Right renal cortex interstitium (tissue), 3 donors: ENCODE results near the gene CEP152. TPM values are rescaled to one million over a fixed set of nuclear protein-coding genes. Genes with fewer than 3 reads are reported as not detected.
"Not testable (repeated sequence)": the region's sequence is repeated elsewhere in the genome, so short reads cannot be mapped to it uniquely, and the experiment has no call there.

Source experiments
- DNase-seq, 3 donors: peaks; one replicate each; pipeline ENCODE4 v3.0.0-alpha.2; 2013; ENCODE audit warnings: low read depth in 3 of 3, low spot score in 2 of 3
- polyA plus RNA-seq, 3 donors: library from polyadenylated mRNA; unstranded; fragments of 120-200 nt; gene quantifications; one replicate each; pipeline ENCODE4 v1.2.1, GENCODE V29; 2013; ENCODE audit not compliant: insufficient read length in 3 of 3

Gene CEP152
- polyA plus RNA-seq = 1 to 10 TPM; 5.8 to 7.1 (median 6.5) TPM

- DNase-seq = peak; percentile 94 to 98 (median 97)
These were observed at the start of gene CEP152 for GRCh38 chr15:48810414-48811324. Gene CEP152 (minus strand): TSS chr15:48811069. CDS start chr15:48805649, 5,420 bp downstream.

- no peak for DNase-seq
These were observed 48.6 kb upstream of the CEP152 start for GRCh38 chr15:48859426-48859825.

GRCh38 chr15:48858401-48858800, 47.5 kb upstream of the CEP152 start:
- no peak for DNase-seq

- no peak for DNase-seq
These were observed 46.1 kb upstream of the CEP152 start for GRCh38 chr15:48856942-48857341.

- DNase-seq = peak; percentile 42 to 58 (median 53)
These were observed 44.9 kb upstream of the CEP152 start for GRCh38 chr15:48855501-48856440.

GRCh38 chr15:48854434-48854833, 43.6 kb upstream of the CEP152 start:
- not testable (repeated sequence) for DNase-seq

GRCh38 chr15:48851956-48852355, 41.1 kb upstream of the CEP152 start:
- DNase-seq = no peak

- no peak for DNase-seq
These were observed 39.8 kb upstream of the CEP152 start for GRCh38 chr15:48850648-48851047.

- no peak for DNase-seq
These were observed 34.3 kb upstream of the CEP152 start for GRCh38 chr15:48845123-48845522.

- DNase-seq = no peak
These were observed 31.6 kb upstream of the CEP152 start for GRCh38 chr15:48842501-48842900.

GRCh38 chr15:48834756-48835155, 23.9 kb upstream of the CEP152 start:
- DNase-seq = no peak

- DNase-seq = no peak
These were observed 22.8 kb upstream of the CEP152 start for GRCh38 chr15:48833526-48834239.

GRCh38 chr15:48832648-48833047, 21.8 kb upstream of the CEP152 start:
- no peak for DNase-seq

- no peak for DNase-seq
These were observed 18.0 kb upstream of the CEP152 start for GRCh38 chr15:48828906-48829305.

GRCh38 chr15:48828471-48828870, 17.6 kb upstream of the CEP152 start:
- no peak for DNase-seq

- DNase-seq = no peak
These were observed 14.2 kb upstream of the CEP152 start for GRCh38 chr15:48825075-48825474.

GRCh38 chr15:48823706-48824105, 12.8 kb upstream of the CEP152 start:
- DNase-seq = no peak

- DNase-seq = no peak
These were observed 12.4 kb upstream of the CEP152 start for GRCh38 chr15:48823237-48823636.

GRCh38 chr15:48814286-48814685, 3.4 kb upstream of the CEP152 start:
- no peak for DNase-seq

GRCh38 chr15:48811325-48811958, 573 bp upstream of the CEP152 start:
- DNase-seq = no peak
